ENCODE measurements around the gene SCOC. TPM values are rescaled to one million over a fixed set of nuclear protein-coding genes. Genes with fewer than 3 reads are reported as not detected.

The SCOC gene
- total RNA-seq, 4 donors from 2014 or later, result 35.1 to 103 (median 64.2) TPM

DNA sequence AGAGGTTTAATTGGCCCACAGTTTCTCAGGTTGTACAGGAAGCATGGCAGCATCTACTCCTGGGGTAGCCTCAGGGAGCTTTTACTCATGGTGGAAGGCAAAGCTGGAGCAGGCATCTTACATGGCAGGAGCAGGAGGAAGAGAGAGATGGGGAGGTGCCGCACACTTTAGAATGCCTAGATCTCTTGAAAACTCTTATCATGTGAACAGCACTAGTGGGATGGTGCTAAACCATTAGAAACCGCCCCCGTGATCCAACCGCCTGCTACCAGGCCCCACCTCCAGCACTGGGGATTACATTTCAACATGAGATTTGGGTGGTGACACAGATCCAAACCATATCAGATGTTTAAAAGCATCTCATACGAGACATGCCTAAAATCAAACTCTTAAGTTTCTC lies 41.6 kb upstream of the SCOC start:
- Histone ChIP-seq H3K27me3 (no peaks in the 10 kb centered on the region), H3K4me1 (no peaks in the 10 kb centered on the region), H3K27ac (no peak overlapping the region), H3K36me3 (no peaks in the 10 kb centered on the region), H3K9me3 (no peaks in the 10 kb centered on the region), H3K4me3 (no peak overlapping the region)
- intact Hi-C loops (cut with DNase I; ENCODE audit: low total_unique reads), result no loop called here
- TF ChIP-seq POLR2A (IDR thresholded peaks at IDR 0.05) (no peak), CTCF (IDR thresholded peaks at IDR 0.05) (no peak)
- no peak for DNase-seq

DNA sequence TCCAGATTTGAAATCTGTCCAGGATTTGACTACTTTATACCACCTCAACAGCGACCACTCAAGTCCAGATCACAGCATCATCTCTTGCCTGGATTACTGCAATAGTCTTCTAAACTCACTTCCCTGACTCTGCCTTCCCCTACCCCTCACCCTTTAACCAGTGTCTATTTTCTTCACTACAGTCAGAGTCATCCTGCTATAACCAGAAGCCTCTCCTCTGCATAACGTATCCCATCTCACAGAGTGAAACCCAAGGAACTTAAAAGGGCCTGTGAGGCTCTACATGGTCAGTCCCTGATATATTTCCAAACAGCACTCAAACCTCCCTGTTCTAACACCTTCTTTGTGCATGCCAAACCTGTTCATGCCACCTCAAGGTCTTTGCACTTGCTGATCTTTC lies 40.7 kb upstream of the SCOC start:
- DNase-seq, result no peak
- Histone ChIP-seq H3K4me3 (no peak overlapping the region), H3K27me3 (no peaks in the 10 kb centered on the region), H3K4me1 (no peaks in the 10 kb centered on the region), H3K27ac (no peak overlapping the region), H3K9me3 (no peaks in the 10 kb centered on the region), H3K36me3 (no peaks in the 10 kb centered on the region)
- intact Hi-C loops (cut with DNase I; ENCODE audit: low total_unique reads), result no loop called here
- TF ChIP-seq POLR2A (IDR thresholded peaks at IDR 0.05), result no peak
- no peak for TF ChIP-seq CTCF (IDR thresholded peaks at IDR 0.05)

DNA sequence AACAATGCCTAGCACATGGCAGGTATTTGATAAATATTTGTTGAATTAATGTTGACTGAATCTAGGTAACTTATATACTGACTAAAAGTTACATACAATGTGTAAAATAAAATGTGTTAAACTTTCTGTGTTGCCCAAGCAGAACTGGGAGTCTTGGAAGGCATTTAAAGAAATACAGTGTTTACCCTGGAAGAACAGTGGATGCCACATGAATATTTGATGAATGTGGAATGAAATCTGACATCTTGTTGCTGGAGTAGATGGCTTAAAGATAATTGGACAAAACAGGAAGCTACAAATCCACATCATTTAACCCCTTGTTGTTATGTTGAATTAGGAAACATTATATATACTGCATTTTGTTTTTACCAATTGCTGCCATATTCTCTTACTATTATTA lies 39.9 kb upstream of the SCOC start:
- no peak for DNase-seq
- Histone ChIP-seq H3K4me3 (no peak overlapping the region), H3K27ac (no peak overlapping the region), H3K4me1 (no peaks in the 10 kb centered on the region), H3K27me3 (no peaks in the 10 kb centered on the region), H3K9me3 (no peaks in the 10 kb centered on the region), H3K36me3 (no peaks in the 10 kb centered on the region)
- intact Hi-C loops (cut with DNase I; ENCODE audit: low total_unique reads), result no loop called here
- TF ChIP-seq CTCF (IDR thresholded peaks at IDR 0.05), result no peak
- no peak for TF ChIP-seq POLR2A (IDR thresholded peaks at IDR 0.05)

DNA sequence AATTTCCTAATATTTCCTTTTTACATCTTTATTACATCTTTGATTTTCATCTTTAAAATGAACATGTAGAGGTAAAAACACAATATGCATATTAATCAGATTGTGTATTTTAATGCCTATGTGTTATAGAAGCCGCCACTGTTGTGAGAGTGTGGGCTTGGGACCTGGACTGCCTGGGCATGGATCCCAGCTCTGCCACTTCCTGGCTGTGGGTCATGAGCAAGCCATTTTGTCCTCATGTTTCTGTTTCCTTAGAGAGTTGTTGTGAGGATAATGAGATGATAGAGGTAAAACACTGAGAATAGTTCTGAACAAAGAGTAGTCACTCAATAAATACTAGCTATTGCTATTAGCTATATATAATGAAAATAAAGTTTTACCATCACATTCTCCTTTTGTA lies 38.4 kb upstream of the SCOC start:
- Histone ChIP-seq H3K4me1 (no peaks in the 10 kb centered on the region), H3K27ac (no peak overlapping the region), H3K9me3 (no peaks in the 10 kb centered on the region), H3K27me3 (no peaks in the 10 kb centered on the region), H3K4me3 (no peak overlapping the region), H3K36me3 (no peaks in the 10 kb centered on the region)
- TF ChIP-seq POLR2A (IDR thresholded peaks at IDR 0.05) (no peak), CTCF (IDR thresholded peaks at IDR 0.05) (no peak)
- DNase-seq, result no peak
- intact Hi-C loops (cut with DNase I; ENCODE audit: low total_unique reads), result no loop called here

DNA sequence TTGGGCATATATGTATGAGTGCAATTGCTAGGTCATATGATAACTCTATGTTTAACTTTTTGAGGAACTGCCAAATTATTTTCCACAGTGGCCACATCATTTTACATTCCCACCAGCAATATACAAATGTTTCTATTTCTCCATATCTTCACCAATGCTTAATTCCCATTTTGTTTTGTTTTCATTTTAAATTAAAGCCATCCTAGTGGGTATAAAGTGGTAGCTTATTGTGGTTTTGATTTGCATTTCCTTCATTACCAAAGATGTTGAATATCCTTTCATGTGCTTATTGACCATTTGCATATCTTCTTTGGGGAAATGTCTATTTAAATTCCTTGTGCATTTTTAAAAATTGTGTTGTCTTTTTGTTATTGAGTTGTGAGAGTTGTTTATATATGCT lies 36.7 kb upstream of the SCOC start:
- no peak overlapping the region for H3K4me3 ChIP-seq
- TF ChIP-seq POLR2A (IDR thresholded peaks at IDR 0.05) (no peak), CTCF (IDR thresholded peaks at IDR 0.05) (no peak)
- H3K9me3 ChIP-seq, result no peaks in the 10 kb centered on the region
- H3K36me3 ChIP-seq, result no peaks in the 10 kb centered on the region
- no peaks in the 10 kb centered on the region for H3K4me1 ChIP-seq
- H3K27me3 ChIP-seq, result no peaks in the 10 kb centered on the region
- H3K27ac ChIP-seq, result no peak overlapping the region
- no peak for DNase-seq
- intact Hi-C loops (cut with DNase I; ENCODE audit: low total_unique reads), result no loop called here

All from uterus (tissue), 4 donors.